ENCODE data around the gene STARD7.

- no peak for TF ChIP-seq CTCF (IDR thresholded peaks at IDR 0.05)
- TF ChIP-seq POLR2A (IDR thresholded peaks at IDR 0.05): no peak
Observed at GRCh38 chr2:96252526-96252925, 43.9 kb upstream of the STARD7 start.

Measured in right lobe of liver (tissue), 4 donors.